SK-N-SH (cell line): ENCODE results near the gene TGFBR3. TPM values are rescaled to one million over a fixed set of nuclear protein-coding genes. Genes with fewer than 3 reads are reported as not detected.

Experiments used
- CTCF ChIA-PET: fragments of 300-600, 350-600 bp; formaldehyde crosslinking; extraction: SDS; loops from one replicate; lab custom pipeline; 2021; lab: Yijun Ruan, JAX
- POLR2A ChIA-PET: fragments of 350-600 bp; sonication (Branson Sonifier 250); formaldehyde crosslinking; extraction: SDS; loops from one replicate; lab custom pipeline; 2020; ENCODE audit warnings: antibody characterized with exemption, inconsistent platforms; lab: Yijun Ruan, JAX
- DNase-seq: peaks from one replicate; pipeline ENCODE4 v3.0.0; 2012
- H2AFZ ChIP-seq: fragments of 200-600 bp; sonication (generic); 2 replicates; pipeline ENCODE4 v1.8.1; 2016; ENCODE audit warnings: antibody characterized with exemption, mild to moderate bottlenecking, low read depth
- H3F3A ChIP-seq: fragments of 200-600 bp; sonication (generic); replicated peaks from 2 replicates; pipeline ENCODE3; 2016; ENCODE audit warnings: antibody characterized with exemption, mild to moderate bottlenecking; ENCODE audit not compliant: insufficient read depth
- H3K27ac ChIP-seq, 2 experiments: fragments of 200-500 bp in 1 of 2; fragments of 200-600 bp in 1 of 2; sonication (Bioruptor generic) in 1 of 2; sonication (generic), shearing (Covaris generic) in 1 of 2; 2 replicates each; pipeline versions ENCODE4 v1.5.1 to v1.6.1; 2014 to 2016; ENCODE audit warnings: low read depth in 2 of 2, inconsistent platforms in 1 of 2, low read length in 1 of 2, mild to moderate bottlenecking in 1 of 2, mixed read lengths in 1 of 2
- H3K27me3 ChIP-seq: fragments of 200-600 bp; sonication (generic), shearing (Covaris generic); 2 replicates; pipeline ENCODE4 v1.6.1; 2016; ENCODE audit warnings: mixed run types; ENCODE audit not compliant: insufficient read depth
- H3K36me3 ChIP-seq, 2 experiments: fragments of 200-500 bp in 1 of 2; fragments of 200-600 bp in 1 of 2; sonication (Bioruptor generic) in 1 of 2; sonication (generic) in 1 of 2; replicated peaks in 1 of 2; 2 replicates each; pipeline versions ENCODE3 to v1.5.1; 2014 to 2016; ENCODE audit warnings: low read length in 1 of 2, mild to moderate bottlenecking in 1 of 2; ENCODE audit not compliant: insufficient read depth in 2 of 2, control insufficient read depth in 1 of 2
- H3K4me1 ChIP-seq, 2 experiments: fragments of 200-500 bp in 1 of 2; fragments of 200-600 bp in 1 of 2; sonication (Bioruptor generic) in 1 of 2; sonication (generic), shearing (Covaris generic) in 1 of 2; 2 replicates each; pipeline versions ENCODE4 v1.5.1 to v1.6.1; 2014 to 2016; ENCODE audit warnings: low read depth in 1 of 2, low read length in 1 of 2, mixed run types in 1 of 2; ENCODE audit not compliant: insufficient read depth in 2 of 2, control insufficient read depth in 1 of 2
- H3K4me2 ChIP-seq: fragments of 200-600 bp; sonication (generic), shearing (Covaris generic); 2 replicates; pipeline ENCODE4 v1.6.1; 2017; ENCODE audit warnings: mixed run types
- H3K4me3 ChIP-seq, 2 experiments: fragments of 200-500 bp in 1 of 2; fragments of 200-600 bp in 1 of 2; sonication (Bioruptor generic) in 1 of 2; sonication (generic), shearing (Covaris generic) in 1 of 2; 2 replicates each; pipeline versions ENCODE4 v1.5.1 to v1.8.1; 2014 to 2016; ENCODE audit warnings: low read depth in 2 of 2, inconsistent platforms in 1 of 2, low read length in 1 of 2, mild to moderate bottlenecking in 1 of 2, mixed read lengths in 1 of 2, moderate library complexity in 1 of 2
- H3K79me2 ChIP-seq: fragments of 200-600 bp; sonication (generic); 2 replicates; pipeline ENCODE4 v1.8.1; 2017; ENCODE audit warnings: mild to moderate bottlenecking; ENCODE audit not compliant: insufficient read depth
- H3K9ac ChIP-seq: fragments of 200-600 bp; sonication (generic); 2 replicates; pipeline ENCODE4 v1.6.1; 2017; ENCODE audit warnings: mixed run types
- H3K9me2 ChIP-seq: fragments of 200-600 bp; sonication (generic); 2 replicates; pipeline ENCODE4 v1.6.1; 2017; ENCODE audit warnings: mixed run types
- H3K9me3 ChIP-seq: fragments of 200-600 bp; sonication (generic); 2 replicates; pipeline ENCODE4 v1.6.1; 2017; ENCODE audit warnings: mixed run types, mild to moderate bottlenecking, moderate library complexity
- H4K20me1 ChIP-seq: fragments of 200-600 bp; sonication (generic); 2 replicates; pipeline ENCODE4 v1.6.1; 2017; ENCODE audit warnings: mild to moderate bottlenecking, mixed run types; ENCODE audit not compliant: insufficient read depth
- CHD2 ChIP-seq: fragments of 150-350 bp; IDR thresholded peaks from 2 replicates; pipeline ENCODE4 v1.6.1; 2018; ENCODE audit warnings: low read length; ENCODE audit not compliant: partially characterized antibody
- EP300 ChIP-seq, 2 experiments: IDR thresholded peaks; 2 replicates each; pipeline versions ENCODE4 v1.4.0 to v1.6.1; 2012; ENCODE audit warnings: borderline replicate concordance in 1 of 2, low read depth in 1 of 2, low read length in 1 of 2
- FOSL2 ChIP-seq: IDR thresholded peaks from 2 replicates; pipeline ENCODE4 v1.4.0; 2012; ENCODE audit warnings: low read depth, mild to moderate bottlenecking, moderate library complexity, borderline replicate concordance
- FOXM1 ChIP-seq: IDR thresholded peaks from 2 replicates; pipeline ENCODE4 v1.4.0; 2012; ENCODE audit warnings: low read depth, mild to moderate bottlenecking
- GATA2 ChIP-seq: sonication (generic); formaldehyde crosslinking; IDR thresholded peaks from 2 replicates; pipeline ENCODE4 v1.5.0; 2020; ENCODE audit warnings: mild to moderate bottlenecking, missing genetic modification reagents
- JUND ChIP-seq: IDR thresholded peaks from 2 replicates; pipeline ENCODE4 v1.4.0; 2012
- MEF2A ChIP-seq: IDR thresholded peaks from 2 replicates; pipeline ENCODE4 v1.4.0; 2012; ENCODE audit warnings: low read depth, borderline replicate concordance
- NFIC ChIP-seq: IDR thresholded peaks from 2 replicates; pipeline ENCODE4 v1.4.0; 2012; ENCODE audit warnings: borderline replicate concordance
- SIN3A ChIP-seq: IDR thresholded peaks from 2 replicates; pipeline ENCODE4 v1.6.1; 2012; ENCODE audit warnings: low read depth, mild to moderate bottlenecking, low read length, moderate library complexity, borderline replicate concordance
- WGBS: methylation state at CpG from one replicate; pipeline ENCODE4 v1.1.6; 2017; ENCODE audit warnings: low lambda C conversion rate; 5-methylcytosine and 5-hydroxymethylcytosine counted together
- polyA plus RNA-seq, 3 experiments: library from polyadenylated mRNA; depleted of rRNA; stranded (reverse); fragments of >200 nt; gene quantifications; 2 replicates each; pipeline ENCODE4 v1.2.3, GENCODE V29; 2012
- TF ChIP-seq, protein P1 (sequence below): IDR thresholded peaks from 2 replicates; pipeline ENCODE4 v1.4.0; 2012; ENCODE audit warnings: low read depth
- TF ChIP-seq, protein P2 (sequence below): IDR thresholded peaks from 2 replicates; pipeline ENCODE4 v1.4.0; 2012; ENCODE audit warnings: low read depth, borderline replicate concordance
- TF ChIP-seq, protein P3 (sequence below): fragments of 200-600 bp; sonication (generic); IDR thresholded peaks from 2 replicates; pipeline ENCODE4 v1.6.1; 2017; ENCODE audit warnings: antibody characterized with exemption, mild to moderate bottlenecking, moderate library complexity
- TF ChIP-seq, protein P4 (sequence below): IDR thresholded peaks from 2 replicates; pipeline ENCODE4 v1.6.1; 2012; ENCODE audit warnings: mild to moderate bottlenecking, low read depth, low read length, moderate library complexity
- TF ChIP-seq, protein P5 (sequence below): IDR thresholded peaks from 2 replicates; pipeline ENCODE4; 2012

TGFBR3 gene
- polyA plus RNA-seq, 1 of the 3 experiments (the other 2 are of a cell fraction): 0.07 TPM

DNA sequence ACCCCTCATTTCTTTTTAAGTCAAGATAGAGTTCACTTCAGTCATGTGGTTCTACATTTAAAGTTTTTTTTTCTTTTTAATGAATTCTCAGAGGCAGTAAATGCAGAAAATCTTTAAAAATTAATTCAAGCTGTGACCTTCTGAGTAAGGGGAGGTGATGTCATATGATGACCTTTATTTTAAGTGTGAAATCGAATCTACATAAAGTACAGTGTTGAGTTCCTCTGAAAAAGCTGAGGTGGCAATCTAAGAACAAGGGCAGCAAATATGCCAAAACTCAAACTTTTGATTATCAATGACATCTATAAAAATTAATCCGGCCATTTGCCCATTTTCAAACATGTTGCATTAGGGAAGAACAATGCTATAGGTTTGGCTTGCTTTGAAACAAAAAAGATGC, 211.8 kb downstream of the TGFBR3 start:
- H3K36me3 ChIP-seq: no peaks in the 10 kb centered on the region
- no peaks in the 10 kb centered on the region for H4K20me1 ChIP-seq
- ChIA-PET CTCF (no interaction called here), POLR2A (no interaction called here)
- H3K27ac ChIP-seq: no peak overlapping the region
- DNase-seq: no peak
- peaks cover 47% of the 10 kb centered on the region; the same call in 1 of the 2 replicates for H3K27me3 ChIP-seq
- no peaks in the 10 kb centered on the region for H3F3A ChIP-seq
- no peak overlapping the region for H3K4me3 ChIP-seq
- H3K9me3 ChIP-seq: no peaks in the 10 kb centered on the region
- H3K4me2 ChIP-seq: no peak overlapping the region
- H3K79me2 ChIP-seq: no peaks in the 10 kb centered on the region
- no peaks in the 10 kb centered on the region for H3K9me2 ChIP-seq
- H2AFZ ChIP-seq: no peak overlapping the region
- TF ChIP-seq, protein P1, sequence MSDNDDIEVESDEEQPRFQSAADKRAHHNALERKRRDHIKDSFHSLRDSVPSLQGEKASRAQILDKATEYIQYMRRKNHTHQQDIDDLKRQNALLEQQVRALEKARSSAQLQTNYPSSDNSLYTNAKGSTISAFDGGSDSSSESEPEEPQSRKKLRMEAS: no peak
- TF ChIP-seq, protein P2, sequence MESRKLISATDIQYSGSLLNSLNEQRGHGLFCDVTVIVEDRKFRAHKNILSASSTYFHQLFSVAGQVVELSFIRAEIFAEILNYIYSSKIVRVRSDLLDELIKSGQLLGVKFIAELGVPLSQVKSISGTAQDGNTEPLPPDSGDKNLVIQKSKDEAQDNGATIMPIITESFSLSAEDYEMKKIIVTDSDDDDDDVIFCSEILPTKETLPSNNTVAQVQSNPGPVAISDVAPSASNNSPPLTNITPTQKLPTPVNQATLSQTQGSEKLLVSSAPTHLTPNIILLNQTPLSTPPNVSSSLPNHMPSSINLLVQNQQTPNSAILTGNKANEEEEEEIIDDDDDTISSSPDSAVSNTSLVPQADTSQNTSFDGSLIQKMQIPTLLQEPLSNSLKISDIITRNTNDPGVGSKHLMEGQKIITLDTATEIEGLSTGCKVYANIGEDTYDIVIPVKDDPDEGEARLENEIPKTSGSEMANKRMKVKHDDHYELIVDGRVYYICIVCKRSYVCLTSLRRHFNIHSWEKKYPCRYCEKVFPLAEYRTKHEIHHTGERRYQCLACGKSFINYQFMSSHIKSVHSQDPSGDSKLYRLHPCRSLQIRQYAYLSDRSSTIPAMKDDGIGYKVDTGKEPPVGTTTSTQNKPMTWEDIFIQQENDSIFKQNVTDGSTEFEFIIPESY: no peak
- TF ChIP-seq, protein P3, sequence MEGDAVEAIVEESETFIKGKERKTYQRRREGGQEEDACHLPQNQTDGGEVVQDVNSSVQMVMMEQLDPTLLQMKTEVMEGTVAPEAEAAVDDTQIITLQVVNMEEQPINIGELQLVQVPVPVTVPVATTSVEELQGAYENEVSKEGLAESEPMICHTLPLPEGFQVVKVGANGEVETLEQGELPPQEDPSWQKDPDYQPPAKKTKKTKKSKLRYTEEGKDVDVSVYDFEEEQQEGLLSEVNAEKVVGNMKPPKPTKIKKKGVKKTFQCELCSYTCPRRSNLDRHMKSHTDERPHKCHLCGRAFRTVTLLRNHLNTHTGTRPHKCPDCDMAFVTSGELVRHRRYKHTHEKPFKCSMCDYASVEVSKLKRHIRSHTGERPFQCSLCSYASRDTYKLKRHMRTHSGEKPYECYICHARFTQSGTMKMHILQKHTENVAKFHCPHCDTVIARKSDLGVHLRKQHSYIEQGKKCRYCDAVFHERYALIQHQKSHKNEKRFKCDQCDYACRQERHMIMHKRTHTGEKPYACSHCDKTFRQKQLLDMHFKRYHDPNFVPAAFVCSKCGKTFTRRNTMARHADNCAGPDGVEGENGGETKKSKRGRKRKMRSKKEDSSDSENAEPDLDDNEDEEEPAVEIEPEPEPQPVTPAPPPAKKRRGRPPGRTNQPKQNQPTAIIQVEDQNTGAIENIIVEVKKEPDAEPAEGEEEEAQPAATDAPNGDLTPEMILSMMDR: no peak
- TF ChIP-seq JUND: no peak
- no peak for TF ChIP-seq SIN3A
- no peak for TF ChIP-seq EP300 (IDR thresholded peaks at IDR 0.05; ENCODE audit: borderline replicate concordance in 1 of 2, low read depth in 1 of 2, low read length in 1 of 2)
- TF ChIP-seq CHD2: no peak
- no peak for TF ChIP-seq GATA2
- TF ChIP-seq NFIC: no peak
- H3K4me1 ChIP-seq: no peaks in the 10 kb centered on the region
- 6% methylated on average over 2 of the region's 2 CpGs for WGBS
- H3K9ac ChIP-seq: no peak overlapping the region

DNA sequence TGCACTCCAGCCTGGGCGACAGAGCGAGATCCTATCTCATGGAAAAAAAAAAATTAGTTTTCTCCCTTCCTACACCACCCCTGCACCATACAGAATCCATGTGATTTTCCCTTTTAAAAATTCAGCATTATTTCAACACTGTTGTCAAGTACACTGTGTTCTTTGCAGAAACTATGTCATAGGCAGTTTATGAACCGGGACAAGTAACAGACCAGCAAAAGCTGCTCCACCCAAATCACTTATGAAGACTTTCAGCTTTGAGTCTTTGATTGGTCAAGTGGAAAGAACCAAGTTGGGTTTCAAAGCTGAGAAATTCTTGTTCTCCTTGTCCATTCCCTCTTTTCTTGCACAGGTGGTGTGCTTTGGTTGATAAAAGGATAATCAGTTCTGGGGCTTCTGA, 212.3 kb downstream of the TGFBR3 start:
- no peaks in the 10 kb centered on the region for H3K36me3 ChIP-seq
- TF ChIP-seq, protein P4, sequence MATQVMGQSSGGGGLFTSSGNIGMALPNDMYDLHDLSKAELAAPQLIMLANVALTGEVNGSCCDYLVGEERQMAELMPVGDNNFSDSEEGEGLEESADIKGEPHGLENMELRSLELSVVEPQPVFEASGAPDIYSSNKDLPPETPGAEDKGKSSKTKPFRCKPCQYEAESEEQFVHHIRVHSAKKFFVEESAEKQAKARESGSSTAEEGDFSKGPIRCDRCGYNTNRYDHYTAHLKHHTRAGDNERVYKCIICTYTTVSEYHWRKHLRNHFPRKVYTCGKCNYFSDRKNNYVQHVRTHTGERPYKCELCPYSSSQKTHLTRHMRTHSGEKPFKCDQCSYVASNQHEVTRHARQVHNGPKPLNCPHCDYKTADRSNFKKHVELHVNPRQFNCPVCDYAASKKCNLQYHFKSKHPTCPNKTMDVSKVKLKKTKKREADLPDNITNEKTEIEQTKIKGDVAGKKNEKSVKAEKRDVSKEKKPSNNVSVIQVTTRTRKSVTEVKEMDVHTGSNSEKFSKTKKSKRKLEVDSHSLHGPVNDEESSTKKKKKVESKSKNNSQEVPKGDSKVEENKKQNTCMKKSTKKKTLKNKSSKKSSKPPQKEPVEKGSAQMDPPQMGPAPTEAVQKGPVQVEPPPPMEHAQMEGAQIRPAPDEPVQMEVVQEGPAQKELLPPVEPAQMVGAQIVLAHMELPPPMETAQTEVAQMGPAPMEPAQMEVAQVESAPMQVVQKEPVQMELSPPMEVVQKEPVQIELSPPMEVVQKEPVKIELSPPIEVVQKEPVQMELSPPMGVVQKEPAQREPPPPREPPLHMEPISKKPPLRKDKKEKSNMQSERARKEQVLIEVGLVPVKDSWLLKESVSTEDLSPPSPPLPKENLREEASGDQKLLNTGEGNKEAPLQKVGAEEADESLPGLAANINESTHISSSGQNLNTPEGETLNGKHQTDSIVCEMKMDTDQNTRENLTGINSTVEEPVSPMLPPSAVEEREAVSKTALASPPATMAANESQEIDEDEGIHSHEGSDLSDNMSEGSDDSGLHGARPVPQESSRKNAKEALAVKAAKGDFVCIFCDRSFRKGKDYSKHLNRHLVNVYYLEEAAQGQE: no peak
- TF ChIP-seq, protein P5, sequence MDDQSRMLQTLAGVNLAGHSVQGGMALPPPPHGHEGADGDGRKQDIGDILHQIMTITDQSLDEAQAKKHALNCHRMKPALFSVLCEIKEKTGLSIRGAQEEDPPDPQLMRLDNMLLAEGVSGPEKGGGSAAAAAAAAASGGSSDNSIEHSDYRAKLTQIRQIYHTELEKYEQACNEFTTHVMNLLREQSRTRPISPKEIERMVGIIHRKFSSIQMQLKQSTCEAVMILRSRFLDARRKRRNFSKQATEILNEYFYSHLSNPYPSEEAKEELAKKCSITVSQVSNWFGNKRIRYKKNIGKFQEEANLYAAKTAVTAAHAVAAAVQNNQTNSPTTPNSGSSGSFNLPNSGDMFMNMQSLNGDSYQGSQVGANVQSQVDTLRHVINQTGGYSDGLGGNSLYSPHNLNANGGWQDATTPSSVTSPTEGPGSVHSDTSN: no peak
- no peak for TF ChIP-seq FOXM1
- no peak for TF ChIP-seq MEF2A
- TF ChIP-seq FOSL2: no peak
- H3K9me2 ChIP-seq: no peaks in the 10 kb centered on the region
- H3K4me3 ChIP-seq: no peak overlapping the region
- POLR2A ChIA-PET: no interaction called here
- no peaks in the 10 kb centered on the region for H3K79me2 ChIP-seq
- CTCF ChIA-PET: no interaction called here
- H3K9me3 ChIP-seq: no peaks in the 10 kb centered on the region
- H3K9ac ChIP-seq: no peak overlapping the region
- DNase-seq: no peak
- H3F3A ChIP-seq: no peaks in the 10 kb centered on the region
- H2AFZ ChIP-seq: no peak overlapping the region
- H3K27me3 ChIP-seq: peaks cover 42% of the 10 kb centered on the region; the same call in 1 of the 2 replicates
- H3K4me2 ChIP-seq: no peak overlapping the region
- no peak overlapping the region for H3K27ac ChIP-seq
- H3K4me1 ChIP-seq: no peaks in the 10 kb centered on the region
- 18% methylated on average over 3 of the region's 3 CpGs for WGBS
- no peaks in the 10 kb centered on the region for H4K20me1 ChIP-seq
